Measurements from ENCODE around the gene VRTN.
"Not testable (repeated sequence)": the region's sequence is repeated elsewhere in the genome, so short reads cannot be mapped to it uniquely, and the experiment has no call there.

VRTN gene, protein sequence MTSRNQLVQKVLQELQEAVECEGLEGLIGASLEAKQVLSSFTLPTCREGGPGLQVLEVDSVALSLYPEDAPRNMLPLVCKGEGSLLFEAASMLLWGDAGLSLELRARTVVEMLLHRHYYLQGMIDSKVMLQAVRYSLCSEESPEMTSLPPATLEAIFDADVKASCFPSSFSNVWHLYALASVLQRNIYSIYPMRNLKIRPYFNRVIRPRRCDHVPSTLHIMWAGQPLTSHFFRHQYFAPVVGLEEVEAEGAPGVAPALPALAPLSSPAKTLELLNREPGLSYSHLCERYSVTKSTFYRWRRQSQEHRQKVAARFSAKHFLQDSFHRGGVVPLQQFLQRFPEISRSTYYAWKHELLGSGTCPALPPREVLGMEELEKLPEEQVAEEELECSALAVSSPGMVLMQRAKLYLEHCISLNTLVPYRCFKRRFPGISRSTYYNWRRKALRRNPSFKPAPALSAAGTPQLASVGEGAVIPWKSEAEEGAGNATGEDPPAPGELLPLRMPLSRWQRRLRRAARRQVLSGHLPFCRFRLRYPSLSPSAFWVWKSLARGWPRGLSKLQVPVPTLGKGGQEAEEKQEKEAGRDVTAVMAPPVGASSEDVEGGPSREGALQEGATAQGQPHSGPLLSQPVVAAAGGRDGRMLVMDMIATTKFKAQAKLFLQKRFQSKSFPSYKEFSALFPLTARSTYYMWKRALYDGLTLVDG

DNA sequence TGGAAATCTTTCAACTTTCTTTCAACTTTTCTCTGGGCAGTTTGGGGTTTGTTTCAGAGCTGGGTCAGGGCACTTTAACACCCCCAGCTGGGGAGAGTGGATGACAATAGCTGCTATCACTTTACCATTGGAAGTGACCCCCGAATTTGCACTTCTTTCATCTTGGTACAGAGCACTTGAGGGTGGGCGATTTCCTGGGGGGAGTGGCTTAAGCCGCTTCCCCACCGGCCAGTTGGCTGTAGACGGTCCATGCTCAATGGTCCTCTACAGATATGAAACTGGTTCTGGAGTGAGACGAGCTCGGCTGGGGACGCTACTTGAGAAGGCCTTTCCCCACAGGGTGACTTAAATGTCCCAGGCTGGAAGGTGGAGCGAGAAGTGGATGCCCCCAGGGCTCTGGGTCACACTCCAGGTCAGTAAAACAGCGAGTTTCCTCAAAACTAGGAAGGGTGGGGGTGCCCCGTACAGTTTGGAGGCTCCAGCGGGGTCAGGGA, at the start of gene VRTN:
TSS of gene VRTN (plus strand) at position 231 of the 494 bp plus-strand sequence. CDS start 8,313 bp downstream, outside the sequence.
- no peak for DNase-seq

DNA sequence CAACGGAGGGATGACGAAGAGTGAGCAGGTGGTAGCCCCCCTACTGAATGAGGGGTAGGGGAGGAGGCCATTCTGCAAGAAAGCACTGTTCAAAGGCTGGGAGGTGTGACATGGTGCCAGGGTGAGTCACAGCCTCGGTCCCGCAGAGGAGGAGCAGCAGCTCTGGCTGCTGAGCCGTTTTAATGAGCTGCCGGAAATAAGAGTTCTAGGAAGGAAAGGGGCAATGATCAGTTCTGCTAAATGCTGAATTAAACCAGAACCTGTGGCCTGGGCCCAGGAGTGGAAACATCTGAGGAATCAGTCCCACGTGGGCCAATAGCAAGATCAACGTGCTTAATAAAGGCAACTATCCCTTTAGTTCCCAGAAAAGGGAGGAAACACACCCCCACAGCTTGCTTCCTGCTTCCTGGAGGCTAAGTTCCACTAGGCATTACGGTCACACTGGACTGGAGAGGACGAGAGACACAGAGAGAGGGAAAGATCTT, 49.2 kb upstream of the VRTN start:
- no peak for DNase-seq

DNA sequence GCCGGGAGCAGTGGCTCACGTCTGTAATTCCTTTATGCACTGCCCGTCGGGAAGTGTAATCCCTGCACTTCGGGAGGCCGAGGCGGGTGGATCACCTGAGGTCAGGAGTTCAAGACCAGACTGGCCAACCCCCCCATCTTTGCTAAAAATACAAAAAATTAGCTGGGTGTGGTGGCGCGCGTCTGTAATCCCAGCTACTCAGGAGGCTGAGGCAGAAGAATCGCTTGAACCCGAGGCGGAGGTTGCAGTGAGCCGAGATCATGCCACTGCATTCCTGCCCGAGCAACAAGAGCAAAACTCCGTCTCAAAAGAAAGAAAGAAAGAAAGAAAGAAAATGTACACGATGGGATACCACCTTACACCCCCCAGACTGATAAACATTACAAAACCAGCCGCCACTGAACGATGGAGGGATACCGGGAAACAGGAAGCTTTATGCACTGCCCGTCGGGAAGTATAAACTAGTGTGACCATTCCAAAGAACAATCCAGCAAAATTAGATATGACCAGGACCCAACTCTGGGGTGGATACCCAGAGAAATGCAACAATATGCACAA, 46.6 kb upstream of the VRTN start:
- DNase-seq: no peak

DNA sequence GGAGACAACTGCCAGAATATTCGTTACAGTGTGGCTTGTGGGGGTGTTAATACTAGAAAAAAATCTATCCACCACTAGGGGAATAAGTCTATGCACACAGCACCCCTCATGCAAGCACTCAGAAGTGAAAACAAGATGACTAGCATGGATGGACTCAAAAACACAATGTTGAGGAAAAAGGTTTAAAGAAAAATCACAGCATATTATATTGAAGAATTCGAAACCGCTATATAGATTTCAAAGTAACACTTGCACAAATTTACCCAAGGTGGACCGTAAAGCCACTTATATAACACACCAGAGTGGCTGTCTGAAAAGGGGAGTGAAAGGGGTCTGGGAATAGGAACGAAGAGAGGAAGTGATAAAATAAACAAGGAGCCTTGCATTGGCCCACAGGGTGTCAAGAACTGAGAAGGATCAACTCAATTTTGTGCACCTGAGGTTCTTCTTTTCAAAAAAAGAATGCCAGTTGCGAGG, 46.1 kb upstream of the VRTN start:
- no peak for DNase-seq

DNA sequence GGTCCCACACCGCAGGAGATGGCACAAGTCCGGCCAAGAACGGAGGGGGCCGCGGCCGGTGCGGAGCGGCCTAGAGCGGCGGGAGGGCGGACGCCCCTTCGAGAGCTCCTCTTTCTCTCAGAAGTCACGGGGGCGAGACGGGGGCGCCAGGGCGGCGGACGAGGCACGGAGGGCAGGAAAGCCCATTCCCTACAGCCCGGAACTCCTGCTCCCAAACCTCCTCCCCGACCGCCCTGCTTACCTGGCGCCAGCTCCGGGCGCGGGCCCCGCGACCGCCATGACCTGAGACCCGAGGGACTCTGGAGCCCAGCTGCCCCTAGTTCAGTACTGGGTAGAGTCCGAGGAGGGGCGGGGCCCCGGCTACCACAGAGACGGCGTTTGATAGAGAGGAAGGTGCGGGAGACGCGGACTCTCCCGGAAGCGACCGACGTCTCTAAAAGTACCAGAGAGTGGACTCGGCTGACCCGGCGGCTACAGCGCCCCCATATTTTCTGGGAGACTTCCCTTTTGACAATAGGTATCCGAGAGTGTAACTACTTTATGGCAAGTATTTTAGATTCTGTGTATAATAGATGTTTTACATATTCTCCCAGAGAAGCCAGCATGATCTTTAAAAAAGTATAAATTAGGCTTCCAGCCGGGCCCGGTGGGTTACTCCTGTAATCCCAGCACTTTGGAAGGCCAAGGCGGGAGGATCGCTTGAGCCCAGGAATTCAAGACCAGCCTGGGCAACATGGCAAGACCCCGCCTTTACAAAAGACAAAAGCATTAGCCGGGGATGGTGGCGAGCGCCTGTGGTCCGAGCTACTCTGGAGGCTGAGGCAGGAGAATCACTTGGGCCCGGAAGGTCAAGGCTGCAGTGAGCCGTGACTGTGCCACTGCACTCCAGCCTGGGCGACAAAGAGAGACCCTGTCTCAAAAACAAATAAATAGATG, 45.4 kb upstream of the VRTN start, which contains the start of gene ABCD4:
TSS of gene ABCD4 (minus strand) at position 301 of the 936 bp plus-strand sequence. CDS start at position 279, 22 bp downstream.
- peak; percentile 64 for DNase-seq

DNA sequence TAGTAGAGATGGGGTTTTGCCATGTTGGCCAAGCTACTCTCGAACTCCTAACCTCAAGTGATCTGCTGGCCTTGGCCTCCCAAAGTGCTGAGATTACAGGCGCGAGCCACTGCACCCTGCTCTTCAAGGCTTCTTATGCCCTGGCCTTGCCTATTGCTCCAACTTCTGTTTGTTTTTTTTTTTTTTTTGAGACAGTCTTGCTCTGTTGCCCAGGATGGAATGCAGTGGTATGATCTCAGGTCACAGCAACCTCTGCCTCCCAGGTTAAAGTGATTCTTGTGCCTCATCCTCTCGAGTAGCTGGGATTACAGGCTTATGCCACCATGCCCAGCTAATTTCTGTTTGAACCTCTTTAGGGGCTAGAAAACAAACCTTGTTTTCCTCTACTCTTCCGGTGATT, 39.6 kb upstream of the VRTN start:
- no peak for DNase-seq

DNA sequence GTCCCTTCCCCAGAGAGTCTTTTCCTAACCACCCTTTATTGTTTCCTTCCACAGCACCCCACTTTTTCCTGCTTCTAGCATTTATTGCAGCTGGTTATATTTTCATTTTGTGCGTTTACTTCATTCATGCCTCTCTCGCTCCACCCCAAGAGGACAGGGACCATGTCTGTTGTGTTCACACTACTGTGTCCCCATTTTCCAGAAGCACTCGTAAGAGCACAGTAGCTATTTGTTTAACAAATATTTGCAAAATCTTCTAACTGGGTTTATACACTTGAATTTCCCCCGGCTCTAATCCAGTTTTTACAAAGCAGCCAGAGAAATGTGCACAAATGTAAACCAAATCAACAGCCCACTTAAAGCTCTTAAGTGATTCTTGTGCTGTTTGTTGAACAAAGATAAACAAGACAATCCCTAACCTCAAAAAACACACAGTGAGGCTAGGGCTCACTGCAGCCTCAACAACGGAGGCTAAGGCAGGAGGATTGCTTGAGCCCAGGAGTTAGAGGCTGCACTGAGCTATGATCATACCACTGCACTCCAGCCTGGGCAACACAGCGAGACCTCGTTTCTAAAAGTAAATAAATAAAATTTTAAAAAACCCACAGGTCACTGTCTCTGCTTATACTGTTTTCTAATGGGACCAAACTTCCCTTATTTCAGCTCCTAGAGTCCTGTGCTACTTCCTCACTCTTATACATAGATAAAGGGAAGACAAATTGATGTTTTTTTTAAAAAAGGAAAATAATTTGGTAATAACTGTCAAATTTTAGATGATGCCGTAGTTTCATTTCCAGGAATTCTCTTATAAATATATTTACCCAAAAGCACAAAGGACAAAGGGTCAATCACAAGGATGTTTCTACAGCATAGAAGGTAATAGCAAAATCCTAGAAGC, 38.9 kb upstream of the VRTN start:
- peak; percentile 33 for DNase-seq

DNA sequence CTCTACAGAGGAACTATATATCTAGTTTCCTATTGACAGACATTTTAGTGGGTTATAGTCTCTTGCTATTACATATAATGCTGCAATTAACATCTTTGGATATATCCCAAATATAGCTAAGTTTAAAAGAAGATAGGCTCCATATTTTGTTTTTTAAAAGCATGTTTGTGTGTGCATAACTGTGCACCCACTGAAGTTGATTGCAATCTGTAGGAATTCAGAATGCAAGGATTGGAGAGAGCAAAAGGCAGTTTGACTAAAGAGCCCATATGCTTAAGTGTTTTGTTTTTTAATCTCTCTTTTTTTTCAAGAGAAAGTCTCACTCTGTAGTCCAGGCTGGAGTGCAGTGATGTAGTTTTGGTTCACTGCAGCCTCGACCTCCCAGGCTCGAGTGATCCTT, 36.1 kb upstream of the VRTN start:
- no peak for DNase-seq

DNA sequence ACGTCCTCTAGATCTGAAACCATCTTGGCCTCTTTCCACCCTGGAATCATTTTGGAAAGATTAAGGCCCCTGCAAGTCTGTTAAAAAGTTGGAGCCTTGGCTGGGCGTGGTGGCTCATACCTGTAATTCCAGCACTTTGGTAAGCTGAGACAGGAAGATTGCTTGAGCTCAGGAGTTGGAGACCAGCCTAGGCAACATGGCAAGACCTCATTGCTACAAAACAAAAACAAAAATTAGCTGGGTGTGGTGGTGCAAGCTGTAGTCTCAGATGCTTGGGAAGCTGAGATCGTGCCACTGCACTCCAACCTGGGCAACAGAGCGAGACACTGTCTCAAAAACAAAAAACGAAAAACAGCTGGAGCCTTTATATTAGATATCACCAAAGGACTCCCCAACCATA, 34.7 kb upstream of the VRTN start:
- no peak for DNase-seq

DNA sequence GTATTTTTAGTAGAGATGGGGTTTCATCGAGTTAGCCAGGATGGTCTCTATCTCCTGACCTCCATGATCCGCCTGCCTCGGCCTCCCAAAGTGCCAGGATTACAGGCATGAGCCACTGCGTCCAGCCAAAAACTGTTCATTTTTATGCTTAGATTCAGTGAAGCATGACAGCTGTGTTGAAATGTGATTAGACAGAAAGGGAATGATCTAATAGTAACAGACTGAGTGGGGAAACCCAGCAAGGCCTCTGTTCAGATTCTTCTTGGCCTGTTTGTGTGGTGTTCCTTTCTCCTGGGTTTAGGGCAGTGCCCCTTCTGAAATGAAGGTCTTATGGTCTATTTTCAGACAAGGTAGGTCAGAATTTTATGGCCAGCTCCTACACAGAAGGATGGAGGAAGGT, 33.7 kb upstream of the VRTN start:
- no peak for DNase-seq

DNA sequence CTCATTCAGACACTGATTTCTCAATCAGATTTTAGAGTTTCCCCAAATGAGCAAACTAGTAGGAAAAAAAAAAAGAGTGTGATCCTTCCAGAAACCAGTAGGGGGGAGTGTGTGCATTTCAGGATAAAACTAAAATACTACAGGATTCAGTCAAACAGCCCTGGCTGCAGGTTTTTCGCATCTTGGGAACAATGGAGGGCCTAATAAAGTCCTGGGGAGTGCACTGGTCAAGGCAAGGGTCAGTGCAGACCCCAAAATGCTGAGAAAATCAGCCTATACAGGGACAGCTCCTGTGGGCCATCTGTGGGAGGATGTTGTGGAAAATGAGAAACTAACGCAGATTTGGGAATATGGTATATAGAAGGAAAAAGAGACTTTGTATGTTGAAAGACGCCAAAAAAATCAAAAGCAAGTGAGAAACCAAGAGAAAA, 23.3 kb upstream of the VRTN start:
- no peak for DNase-seq

DNA sequence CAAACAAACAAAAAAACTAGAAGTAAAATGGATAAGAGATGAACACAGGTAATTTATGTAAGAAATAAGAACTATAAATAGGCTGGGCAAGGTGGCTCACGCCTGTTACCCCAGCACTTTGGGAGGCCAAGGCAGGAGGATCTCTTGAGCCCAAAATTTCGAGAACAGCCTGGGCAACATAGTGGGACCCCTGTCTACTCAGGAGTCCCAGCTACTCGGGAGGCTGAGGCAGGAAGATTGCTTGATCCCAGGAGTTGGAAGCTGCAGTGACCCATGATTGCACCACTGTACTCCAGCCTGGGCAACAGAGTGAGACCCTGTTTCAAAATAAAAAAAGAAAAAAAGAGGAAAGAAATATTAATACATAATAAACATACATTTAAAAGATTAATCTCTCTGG, 22.8 kb upstream of the VRTN start:
- no peak for DNase-seq

DNA sequence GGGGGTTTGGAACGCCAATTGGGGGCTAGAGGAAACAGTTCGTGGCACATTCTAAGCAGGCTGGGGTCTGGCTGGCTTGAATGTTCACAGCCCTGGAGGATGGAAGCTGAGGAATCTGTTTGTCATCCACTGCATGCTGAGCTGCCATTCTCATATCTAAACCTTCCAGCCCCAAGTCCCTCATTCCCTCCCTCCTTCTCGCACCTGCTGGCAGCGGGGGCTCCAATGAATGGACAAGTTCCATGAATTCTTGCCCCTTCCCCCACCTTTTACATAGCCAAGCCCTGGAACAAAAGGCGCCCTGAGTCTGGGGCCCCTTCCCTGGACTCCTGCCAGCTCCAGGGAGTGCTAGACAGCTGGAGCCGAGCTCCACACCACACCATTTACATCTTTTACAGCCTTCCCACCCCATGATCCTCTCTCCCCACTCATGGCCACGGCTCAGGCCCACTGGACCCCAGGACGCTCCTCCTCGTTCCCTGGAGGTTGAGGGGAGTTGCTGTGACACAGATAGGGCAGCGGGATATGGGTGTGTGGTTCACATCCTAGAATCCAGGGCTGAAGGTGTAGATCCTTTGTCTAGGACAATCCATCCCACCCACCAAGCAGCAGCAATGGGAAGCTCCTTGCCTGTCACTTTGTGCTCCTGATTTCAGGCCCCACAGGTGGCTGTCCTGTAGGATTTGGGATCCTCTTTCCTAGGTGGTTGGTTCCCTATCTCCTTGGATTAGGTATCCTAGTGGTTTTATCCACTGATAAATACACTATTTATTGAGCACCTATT, 21.7 kb upstream of the VRTN start:
- DNase-seq: no peak

DNA sequence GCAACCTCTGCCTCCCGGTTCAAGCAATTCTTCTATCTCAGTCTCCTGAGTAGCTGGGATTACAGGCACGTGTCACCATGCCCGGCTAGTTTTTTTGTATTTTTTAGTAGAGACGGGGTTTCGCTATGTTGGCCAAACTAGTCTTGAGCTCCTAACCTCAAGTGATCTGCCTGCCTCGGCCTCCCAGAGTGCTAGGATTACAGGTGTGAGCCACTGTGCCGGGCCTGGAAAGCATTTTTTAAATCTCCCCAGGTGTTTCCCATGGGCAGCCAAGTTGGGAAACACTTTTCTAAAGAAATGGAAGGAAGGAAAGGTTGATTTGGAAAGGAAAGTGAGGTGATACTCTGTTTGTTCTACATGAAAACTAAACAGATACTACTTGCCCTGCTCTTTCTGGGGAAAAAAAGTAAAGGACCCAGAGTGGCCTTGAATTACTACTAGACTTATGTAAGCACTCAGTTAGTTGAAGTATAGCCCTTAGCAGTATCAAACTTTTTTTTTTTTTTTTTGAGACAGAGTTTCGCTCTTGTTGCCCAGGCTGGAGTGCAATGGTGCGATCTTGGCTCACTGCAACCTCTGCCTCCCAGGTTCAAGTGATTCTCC, 18.2 kb upstream of the VRTN start:
- not testable (repeated sequence) for DNase-seq

DNA sequence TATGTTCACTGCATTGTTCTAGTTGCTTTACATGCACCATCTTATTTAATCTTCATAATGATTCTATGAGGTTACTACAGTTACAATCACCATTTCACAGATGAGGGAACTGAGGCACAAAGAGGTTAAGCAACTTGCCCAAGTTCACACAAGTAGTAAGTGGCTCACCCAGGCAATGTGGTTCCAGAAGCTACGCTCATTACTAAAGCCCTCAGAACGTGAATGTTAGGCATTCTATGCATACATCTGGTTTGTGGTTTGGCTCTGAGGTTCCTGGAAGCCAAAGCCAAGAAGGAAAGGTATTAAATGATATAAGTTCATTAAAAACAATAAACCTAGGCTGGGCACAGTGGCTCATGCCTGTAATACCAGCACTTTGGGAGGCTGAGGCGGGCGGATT, 14.4 kb upstream of the VRTN start:
- no peak for DNase-seq

DNA sequence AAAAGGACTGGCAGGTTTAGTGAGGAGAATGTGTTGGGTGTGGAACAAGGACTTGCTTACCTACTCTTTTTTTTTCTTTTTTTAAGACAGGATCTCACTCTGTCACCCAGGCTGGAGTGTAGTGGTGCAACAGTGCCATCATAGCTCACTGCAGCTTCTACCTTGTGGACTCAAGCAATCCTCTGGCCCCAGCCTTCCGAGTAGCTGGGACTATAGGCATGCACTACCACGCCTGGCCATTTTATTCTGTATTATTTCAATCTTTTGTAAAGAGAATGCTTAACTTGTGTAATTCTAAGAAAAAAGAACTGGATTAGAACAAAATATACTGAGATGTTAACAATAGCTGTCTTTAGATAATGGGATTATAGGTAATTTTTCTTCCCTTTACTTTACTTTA, 1.9 kb upstream of the VRTN start:
- no peak for DNase-seq

DNA sequence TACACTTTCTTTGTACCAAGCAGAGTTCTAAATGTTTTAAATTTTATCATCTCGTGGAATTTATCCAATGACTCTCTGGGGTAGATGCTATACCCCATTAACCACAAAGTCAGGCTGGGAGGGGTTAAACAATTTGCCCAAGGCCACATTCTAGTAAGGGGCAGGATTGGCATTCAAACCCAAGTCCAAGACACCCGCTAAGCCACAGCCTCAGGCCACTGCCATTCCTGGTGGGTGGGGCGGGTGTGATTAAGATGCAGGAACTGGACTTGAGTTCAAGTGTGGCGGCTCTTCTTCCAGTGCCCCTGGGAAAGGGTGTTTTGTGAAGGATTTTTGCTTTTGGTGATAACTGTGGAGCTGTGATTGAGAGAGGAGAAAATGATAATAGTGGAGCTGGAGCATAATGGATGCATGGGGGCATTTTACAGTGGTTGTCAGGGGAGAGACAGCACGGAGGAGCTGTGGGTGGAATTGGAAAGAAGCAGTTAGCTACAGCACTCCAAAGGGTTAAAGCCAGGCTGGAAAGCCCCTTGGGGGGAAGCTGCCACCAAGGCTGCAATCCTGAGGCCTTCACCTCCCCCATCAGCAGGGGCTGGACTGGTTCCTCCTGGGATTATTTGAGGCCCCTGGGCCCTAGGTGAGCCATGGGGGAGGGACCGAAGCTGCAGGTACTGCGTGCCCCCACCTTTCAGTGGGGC, 1.0 kb upstream of the VRTN start:
- no peak for DNase-seq

DNA sequence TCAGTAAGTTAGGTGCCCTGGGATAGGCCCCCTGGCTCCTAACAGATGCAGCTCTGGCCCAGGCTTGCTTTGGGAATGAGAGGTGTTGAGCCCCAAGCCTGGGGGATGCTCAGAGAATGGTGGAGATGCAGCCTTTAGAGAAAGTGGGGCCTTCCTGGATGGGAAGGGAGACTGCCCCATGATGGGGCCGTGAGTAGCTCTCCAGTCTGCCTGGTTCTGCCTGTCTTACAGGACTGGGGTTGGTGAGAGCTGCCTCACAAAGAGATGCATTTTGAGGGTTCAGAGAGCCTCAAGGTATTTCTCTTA, 523 bp upstream of the VRTN start:
- no peak for DNase-seq

DNA sequence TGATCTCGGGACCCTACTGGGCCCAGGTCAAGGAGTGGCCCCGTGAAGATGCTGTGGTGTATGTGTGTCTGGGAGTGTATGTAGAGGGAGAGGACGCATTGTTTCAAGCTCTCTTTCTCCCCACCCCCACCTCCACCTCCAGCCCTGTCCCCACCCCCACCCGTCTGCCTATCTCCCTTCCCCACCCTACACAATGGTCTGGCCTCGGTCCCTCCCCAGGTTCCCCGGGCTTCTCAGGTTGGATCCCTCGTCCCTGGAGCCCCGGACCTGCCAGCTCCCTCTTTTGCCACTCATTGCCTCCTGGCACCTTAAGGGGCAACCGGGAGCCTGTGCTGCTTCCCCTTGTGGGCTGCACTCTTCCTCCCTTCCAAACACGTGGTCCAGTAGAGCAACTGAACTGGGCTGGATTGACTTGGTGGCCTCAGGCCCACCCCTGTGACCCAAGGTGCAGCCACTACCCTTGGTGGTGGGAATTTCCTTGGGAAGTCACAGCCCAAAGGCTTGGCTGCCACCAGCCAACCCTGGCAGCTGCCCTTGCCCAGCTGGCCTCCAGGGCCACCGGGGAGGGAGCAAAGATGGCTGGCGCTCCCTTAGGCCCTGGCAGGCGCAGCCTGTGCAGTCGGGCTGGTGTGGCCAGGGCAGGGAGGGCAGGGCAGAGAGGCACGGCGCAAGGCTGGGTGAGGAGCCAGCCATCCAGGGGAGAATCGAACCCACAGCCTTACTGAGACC, 628 bp downstream of the VRTN start:
- no peak for DNase-seq
